ENCODE measurements around the gene HTR7.

DNA sequence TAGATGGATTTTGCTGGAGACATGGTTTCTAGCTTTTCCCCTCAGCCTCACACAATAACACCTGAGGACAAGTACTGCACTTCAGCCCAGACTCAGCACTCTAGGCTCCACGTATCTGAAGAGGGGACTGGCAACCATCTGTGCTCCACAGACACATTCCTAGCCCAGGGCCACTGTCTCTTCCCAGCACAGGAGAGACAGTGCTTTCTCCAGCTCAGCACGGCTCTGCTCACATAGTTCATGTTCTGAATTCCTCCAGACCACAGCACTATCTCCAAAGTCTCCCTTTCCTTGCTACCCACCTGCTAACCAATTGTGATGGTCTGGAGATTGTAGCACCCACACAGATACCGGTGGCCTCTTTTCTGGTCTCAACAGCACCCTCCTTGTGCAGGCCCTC lies 114.5 kb downstream of the HTR7 start:
- TF ChIP-seq, protein P1, sequence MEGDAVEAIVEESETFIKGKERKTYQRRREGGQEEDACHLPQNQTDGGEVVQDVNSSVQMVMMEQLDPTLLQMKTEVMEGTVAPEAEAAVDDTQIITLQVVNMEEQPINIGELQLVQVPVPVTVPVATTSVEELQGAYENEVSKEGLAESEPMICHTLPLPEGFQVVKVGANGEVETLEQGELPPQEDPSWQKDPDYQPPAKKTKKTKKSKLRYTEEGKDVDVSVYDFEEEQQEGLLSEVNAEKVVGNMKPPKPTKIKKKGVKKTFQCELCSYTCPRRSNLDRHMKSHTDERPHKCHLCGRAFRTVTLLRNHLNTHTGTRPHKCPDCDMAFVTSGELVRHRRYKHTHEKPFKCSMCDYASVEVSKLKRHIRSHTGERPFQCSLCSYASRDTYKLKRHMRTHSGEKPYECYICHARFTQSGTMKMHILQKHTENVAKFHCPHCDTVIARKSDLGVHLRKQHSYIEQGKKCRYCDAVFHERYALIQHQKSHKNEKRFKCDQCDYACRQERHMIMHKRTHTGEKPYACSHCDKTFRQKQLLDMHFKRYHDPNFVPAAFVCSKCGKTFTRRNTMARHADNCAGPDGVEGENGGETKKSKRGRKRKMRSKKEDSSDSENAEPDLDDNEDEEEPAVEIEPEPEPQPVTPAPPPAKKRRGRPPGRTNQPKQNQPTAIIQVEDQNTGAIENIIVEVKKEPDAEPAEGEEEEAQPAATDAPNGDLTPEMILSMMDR (IDR thresholded peaks at IDR 0.05 in 2 of 3, conservative IDR thresholded peaks at IDR 0.05 in 1 of 3; ENCODE audit: insufficient read depth in 2 of 3, low read depth in 1 of 3, low read length in 3 of 3) = no peak
- TF ChIP-seq ZNF133 (CRISPR knock-in tag; IDR thresholded peaks at IDR 0.05) (no peak), YY1 (IDR thresholded peaks at IDR 0.05; ENCODE audit: borderline replicate concordance in 1 of 3, control insufficient read depth in 1 of 3, extremely low read depth in 1 of 3, insufficient read depth in 3 of 3, insufficient read length in 1 of 3, insufficient replicate concordance in 2 of 3, low read depth in 1 of 3, low read length in 2 of 3) (no peak), TBL1XR1 (IDR thresholded peaks at IDR 0.05; ENCODE audit: low read length in 2 of 2) (no peak), POLR2AphosphoS5 (IDR thresholded peaks at IDR 0.05; ENCODE audit: control insufficient read depth, insufficient read depth, low read depth, low read length) (no peak), CREB1 (IDR thresholded peaks at IDR 0.05) (no peak), CREB1 (CRISPR knock-in tag; IDR thresholded peaks at IDR 0.05) (no peak), SMAD3 (CRISPR knock-in tag; conservative IDR thresholded peaks at IDR 0.05) (no peak), GABPA (tag; conservative IDR thresholded peaks at IDR 0.05; ENCODE audit: low read depth) (no peak), CHD2 (IDR thresholded peaks at IDR 0.05; ENCODE audit: low read depth, low read length) (no peak)
- TF ChIP-seq, protein P2, sequence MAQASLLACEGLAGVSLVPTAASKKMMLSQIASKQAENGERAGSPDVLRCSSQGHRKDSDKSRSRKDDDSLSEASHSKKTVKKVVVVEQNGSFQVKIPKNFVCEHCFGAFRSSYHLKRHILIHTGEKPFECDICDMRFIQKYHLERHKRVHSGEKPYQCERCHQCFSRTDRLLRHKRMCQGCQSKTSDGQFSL (CRISPR knock-in tag; IDR thresholded peaks at IDR 0.05) = no peak
- TF ChIP-seq, protein P2 (tag; IDR thresholded peaks at IDR 0.05) = no peak
- TF ChIP-seq, protein P3, sequence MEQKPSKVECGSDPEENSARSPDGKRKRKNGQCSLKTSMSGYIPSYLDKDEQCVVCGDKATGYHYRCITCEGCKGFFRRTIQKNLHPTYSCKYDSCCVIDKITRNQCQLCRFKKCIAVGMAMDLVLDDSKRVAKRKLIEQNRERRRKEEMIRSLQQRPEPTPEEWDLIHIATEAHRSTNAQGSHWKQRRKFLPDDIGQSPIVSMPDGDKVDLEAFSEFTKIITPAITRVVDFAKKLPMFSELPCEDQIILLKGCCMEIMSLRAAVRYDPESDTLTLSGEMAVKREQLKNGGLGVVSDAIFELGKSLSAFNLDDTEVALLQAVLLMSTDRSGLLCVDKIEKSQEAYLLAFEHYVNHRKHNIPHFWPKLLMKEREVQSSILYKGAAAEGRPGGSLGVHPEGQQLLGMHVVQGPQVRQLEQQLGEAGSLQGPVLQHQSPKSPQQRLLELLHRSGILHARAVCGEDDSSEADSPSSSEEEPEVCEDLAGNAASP (IDR thresholded peaks at IDR 0.05) = no peak
- TF ChIP-seq, protein P4, sequence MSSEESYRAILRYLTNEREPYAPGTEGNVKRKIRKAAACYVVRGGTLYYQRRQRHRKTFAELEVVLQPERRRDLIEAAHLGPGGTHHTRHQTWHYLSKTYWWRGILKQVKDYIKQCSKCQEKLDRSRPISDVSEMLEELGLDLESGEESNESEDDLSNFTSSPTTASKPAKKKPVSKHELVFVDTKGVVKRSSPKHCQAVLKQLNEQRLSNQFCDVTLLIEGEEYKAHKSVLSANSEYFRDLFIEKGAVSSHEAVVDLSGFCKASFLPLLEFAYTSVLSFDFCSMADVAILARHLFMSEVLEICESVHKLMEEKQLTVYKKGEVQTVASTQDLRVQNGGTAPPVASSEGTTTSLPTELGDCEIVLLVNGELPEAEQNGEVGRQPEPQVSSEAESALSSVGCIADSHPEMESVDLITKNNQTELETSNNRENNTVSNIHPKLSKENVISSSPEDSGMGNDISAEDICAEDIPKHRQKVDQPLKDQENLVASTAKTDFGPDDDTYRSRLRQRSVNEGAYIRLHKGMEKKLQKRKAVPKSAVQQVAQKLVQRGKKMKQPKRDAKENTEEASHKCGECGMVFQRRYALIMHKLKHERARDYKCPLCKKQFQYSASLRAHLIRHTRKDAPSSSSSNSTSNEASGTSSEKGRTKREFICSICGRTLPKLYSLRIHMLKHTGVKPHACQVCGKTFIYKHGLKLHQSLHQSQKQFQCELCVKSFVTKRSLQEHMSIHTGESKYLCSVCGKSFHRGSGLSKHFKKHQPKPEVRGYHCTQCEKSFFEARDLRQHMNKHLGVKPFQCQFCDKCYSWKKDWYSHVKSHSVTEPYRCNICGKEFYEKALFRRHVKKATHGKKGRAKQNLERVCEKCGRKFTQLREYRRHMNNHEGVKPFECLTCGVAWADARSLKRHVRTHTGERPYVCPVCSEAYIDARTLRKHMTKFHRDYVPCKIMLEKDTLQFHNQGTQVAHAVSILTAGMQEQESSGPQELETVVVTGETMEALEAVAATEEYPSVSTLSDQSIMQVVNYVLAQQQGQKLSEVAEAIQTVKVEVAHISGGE (CRISPR knock-in tag; IDR thresholded peaks at IDR 0.05) = no peak

Measured in K562 (cell line).